Fibroblast of skin of left quadriceps (primary cell): Measurements from ENCODE around the gene ARHGAP31.
"Not testable (repeated sequence)": the region's sequence is repeated elsewhere in the genome, so short reads cannot be mapped to it uniquely, and the experiment has no call there.

ENCODE experiments used
- DNase-seq, 2 experiments: peaks; one replicate each; pipeline ENCODE4 v3.0.0-alpha.2; 2013; ENCODE audit warnings: low read depth in 2 of 2

The ARHGAP31 gene

GRCh38 chr3:119293871-119294695 lies at the start of gene ARHGAP31:
TSS of gene ARHGAP31 (plus strand) at chr3:119294383. CDS start at chr3:119294905, 522 bp downstream.
- DNase-seq: peak; percentile 60 to 65

- no peak for DNase-seq
Measured at GRCh38 chr3:119245778-119246177, 48.4 kb upstream of the ARHGAP31 start.

DNA sequence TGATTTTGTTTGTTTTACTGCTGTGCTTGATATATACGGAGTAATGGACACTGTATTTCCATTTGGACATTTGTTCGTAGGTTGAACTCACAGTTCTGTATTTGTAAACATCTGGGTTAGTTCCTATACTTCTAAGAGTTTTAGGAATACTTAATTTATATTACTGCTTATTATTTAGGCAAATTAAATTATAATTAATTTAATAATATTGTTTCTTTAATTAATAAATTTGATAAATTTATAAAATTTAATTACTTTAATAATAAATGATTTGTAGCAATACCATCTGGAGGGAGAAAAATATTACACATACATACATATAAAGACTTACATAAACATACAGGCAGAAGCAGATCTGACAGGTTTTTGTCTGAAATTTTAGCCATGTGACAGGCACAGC lies 39.0 kb upstream of the ARHGAP31 start:
- no peak for DNase-seq

DNA sequence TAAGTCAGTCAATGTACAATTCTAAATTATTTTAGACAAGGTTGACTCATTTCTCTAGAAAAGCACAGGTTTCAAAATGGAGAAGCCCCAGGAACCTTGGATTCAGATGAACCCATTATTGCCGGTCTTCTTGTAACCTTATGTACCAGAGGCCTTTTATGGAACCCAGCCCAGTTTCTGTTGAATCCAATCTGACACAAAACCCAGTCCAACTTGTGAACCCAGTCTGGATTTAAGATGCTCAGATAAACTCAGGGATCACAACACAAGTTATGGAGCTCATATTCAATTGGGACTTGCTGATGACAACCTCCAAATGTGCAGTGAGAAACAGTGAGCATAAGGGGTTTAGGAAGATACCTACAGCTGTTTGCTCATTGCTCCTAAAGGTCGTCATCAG lies 37.1 kb upstream of the ARHGAP31 start:
- no peak for DNase-seq

- DNase-seq: no peak
Measured at GRCh38 chr3:119257654-119258410, 36.4 kb upstream of the ARHGAP31 start.

- no peak for DNase-seq
Measured at GRCh38 chr3:119258915-119259314, 35.3 kb upstream of the ARHGAP31 start.

- no peak for DNase-seq
Measured at GRCh38 chr3:119259821-119260220, 34.4 kb upstream of the ARHGAP31 start.

DNA sequence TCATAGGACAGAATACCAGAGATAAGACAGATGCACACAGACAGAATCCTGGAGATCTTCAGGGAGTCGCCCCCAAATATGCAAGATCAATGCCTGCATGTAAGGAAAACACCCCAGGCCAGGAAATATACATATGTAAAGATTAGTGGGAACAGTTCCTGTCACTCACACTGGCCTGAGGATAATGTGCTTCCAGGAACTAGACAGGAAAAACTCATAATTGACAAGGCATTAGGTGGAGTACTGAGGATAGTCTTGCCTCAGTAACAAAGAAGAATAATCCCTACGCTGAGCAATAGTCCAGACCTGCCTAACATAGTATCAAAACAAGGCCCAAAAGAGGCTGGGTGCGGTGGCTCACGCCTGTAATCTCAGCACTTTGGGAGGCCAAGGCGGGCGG lies 33.1 kb upstream of the ARHGAP31 start:
- no peak for DNase-seq

GRCh38 chr3:119270212-119270611 lies 24.0 kb upstream of the ARHGAP31 start:
- DNase-seq: not testable (repeated sequence)

- no peak for DNase-seq
Measured at GRCh38 chr3:119276680-119277079, 17.5 kb upstream of the ARHGAP31 start.

GRCh38 chr3:119279101-119279554 lies 15.1 kb upstream of the ARHGAP31 start:
- no peak for DNase-seq

- DNase-seq: no peak
Measured at GRCh38 chr3:119279584-119280243, 14.5 kb upstream of the ARHGAP31 start.

DNA sequence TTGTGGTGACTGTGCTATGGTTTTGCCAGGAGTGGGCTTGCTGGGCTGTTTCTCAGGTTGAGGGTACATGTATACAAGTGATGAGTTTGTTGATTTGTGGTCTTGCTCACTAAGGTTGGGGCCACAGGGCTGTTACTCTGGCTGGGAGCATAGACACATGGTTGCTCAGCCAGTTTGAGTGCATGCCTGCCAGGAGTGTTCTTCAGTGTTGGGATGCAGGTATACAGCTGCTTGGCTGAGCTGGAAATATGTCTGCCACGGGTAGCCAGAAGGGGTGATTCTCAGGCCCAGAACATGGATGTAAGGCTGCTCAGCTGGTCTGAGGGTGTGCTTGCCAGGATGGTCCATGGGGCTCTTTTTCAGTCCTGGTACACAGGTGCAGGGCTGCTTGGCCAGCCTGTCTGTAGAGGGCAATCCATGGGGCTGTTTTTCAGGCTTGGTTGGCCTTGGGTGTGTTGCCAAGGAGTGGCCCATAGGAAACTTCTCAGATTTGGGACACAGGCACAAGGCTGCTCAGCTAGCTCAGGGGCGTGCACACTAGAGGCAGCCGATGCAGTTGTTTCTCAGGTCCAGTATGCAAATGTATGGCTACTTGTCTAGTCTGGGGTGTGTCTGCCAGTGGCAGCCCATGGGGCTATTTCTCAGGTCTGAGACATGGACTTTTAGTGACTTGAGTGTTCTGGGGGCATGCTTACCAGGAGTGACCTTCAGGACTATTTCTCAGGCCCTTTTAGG lies 5.3 kb upstream of the ARHGAP31 start:
- DNase-seq: no peak

DNA sequence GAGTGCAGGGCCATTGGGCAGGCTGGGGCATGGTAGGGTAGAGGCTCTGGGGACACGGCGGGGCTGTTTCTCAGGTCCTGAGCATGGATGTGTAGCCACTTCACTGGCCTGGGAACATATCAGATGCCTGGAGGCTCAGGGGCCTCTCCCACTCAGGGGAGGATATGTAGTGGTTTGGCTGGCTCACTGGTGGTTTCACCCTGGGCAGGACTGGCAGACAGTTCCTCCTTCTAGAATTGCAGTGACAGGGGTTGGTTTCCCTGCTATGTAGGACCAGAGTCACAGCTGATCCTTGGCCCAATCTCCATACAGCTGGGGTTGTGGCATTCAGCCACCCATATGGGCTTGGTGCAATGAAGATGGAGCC lies 4.8 kb upstream of the ARHGAP31 start:
- DNase-seq: no peak

DNA sequence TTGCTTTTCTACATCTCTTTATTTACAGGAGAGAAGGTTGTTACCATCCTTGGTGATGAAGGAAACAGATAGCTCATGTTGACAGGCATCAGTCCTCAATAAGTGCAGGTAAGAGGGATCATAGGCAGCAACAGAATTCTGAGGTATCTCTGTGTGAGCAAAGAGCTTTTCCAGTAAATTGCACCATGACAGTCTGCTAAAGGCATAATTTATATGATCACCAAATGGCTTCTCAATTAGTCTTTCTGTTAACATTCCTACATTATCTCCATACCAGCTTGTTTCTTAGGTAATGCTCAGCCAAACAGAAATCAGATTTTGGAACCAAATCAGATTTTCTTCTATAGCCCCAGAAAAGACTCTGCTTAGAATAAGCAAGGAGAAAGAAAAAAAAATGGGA lies 3.6 kb upstream of the ARHGAP31 start:
- no peak for DNase-seq

DNA sequence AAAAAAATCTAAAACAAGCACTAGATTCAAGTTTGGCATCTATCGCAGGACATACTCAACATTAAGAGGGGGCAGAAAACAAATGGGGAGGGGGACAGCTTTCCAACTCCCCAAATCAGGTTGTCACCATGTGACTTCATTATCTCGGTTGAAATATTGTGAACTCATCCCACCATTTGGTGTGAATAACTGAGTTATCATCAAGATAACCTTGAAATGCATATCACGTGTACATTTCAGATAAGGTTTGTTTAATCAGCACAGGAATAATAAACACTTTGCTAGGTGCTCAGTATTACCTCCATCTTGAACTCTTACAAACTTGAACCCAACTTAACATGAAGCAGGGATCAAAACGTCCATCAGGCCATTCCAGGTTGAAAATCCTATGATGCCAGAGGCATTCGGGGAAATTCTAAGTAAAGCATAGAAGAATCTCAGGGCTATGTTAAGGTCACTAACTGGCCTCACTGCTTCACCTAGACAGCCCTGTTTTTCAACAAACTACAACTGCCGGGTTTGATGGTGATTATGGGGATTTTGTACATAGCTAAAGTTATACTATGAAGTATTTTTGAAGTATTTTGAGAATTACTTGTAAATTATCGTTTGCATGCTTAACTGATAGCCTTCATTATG lies 3.0 kb upstream of the ARHGAP31 start:
- DNase-seq: no peak

- DNase-seq: no peak
Measured at GRCh38 chr3:119292666-119293065, 1.5 kb upstream of the ARHGAP31 start.

- no peak for DNase-seq
Measured at GRCh38 chr3:119293105-119293870, 895 bp upstream of the ARHGAP31 start.

GRCh38 chr3:119294696-119295671 lies 801 bp downstream of the ARHGAP31 start:
- DNase-seq: peak in 1 of 2 experiments; percentile 44
